Fibroblast of mammary gland (primary cell): Measurements from ENCODE around the gene SBK1.

Experiments
- DNase-seq: peaks from one replicate; pipeline ENCODE4 v3.0.0-alpha.2; 2010; ENCODE audit warnings: low read depth
- H3K4me3 ChIP-seq: 2 replicates; pipeline ENCODE4 v1.5.1; 2011; ENCODE audit warnings: low read depth, mild to moderate bottlenecking, low read length, moderate library complexity; ENCODE audit not compliant: control insufficient read depth
- TF ChIP-seq, protein P1 (sequence below): conservative IDR thresholded peaks from 2 replicates; pipeline ENCODE4 v1.5.1; 2011; ENCODE audit warnings: low read depth, low read length, inconsistent platforms; ENCODE audit not compliant: control insufficient read depth, insufficient read depth

SBK1 gene

DNA sequence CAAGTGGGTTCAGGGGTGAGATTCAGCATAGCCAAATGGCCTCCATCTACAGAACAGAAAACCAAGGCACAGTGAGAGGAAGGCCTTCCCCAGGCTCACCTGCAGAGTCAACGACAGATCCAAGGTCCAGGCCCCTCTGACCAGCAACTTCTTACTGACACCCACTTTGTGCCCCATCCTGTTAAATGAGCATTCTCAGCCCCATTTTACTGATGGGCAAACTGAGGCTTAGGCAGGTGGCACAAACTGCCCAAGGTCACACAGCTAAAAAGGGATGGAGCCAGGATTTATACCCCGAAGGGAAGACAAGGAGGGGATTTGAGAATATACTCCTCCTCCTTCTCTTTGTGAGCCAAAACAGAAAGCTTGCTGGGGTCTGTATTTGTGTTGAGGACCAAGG is 9.3 kb downstream of the SBK1 start:
- TF ChIP-seq, protein P1, sequence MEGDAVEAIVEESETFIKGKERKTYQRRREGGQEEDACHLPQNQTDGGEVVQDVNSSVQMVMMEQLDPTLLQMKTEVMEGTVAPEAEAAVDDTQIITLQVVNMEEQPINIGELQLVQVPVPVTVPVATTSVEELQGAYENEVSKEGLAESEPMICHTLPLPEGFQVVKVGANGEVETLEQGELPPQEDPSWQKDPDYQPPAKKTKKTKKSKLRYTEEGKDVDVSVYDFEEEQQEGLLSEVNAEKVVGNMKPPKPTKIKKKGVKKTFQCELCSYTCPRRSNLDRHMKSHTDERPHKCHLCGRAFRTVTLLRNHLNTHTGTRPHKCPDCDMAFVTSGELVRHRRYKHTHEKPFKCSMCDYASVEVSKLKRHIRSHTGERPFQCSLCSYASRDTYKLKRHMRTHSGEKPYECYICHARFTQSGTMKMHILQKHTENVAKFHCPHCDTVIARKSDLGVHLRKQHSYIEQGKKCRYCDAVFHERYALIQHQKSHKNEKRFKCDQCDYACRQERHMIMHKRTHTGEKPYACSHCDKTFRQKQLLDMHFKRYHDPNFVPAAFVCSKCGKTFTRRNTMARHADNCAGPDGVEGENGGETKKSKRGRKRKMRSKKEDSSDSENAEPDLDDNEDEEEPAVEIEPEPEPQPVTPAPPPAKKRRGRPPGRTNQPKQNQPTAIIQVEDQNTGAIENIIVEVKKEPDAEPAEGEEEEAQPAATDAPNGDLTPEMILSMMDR: no peak
- DNase-seq: no peak
- no peak overlapping the region for H3K4me3 ChIP-seq

DNA sequence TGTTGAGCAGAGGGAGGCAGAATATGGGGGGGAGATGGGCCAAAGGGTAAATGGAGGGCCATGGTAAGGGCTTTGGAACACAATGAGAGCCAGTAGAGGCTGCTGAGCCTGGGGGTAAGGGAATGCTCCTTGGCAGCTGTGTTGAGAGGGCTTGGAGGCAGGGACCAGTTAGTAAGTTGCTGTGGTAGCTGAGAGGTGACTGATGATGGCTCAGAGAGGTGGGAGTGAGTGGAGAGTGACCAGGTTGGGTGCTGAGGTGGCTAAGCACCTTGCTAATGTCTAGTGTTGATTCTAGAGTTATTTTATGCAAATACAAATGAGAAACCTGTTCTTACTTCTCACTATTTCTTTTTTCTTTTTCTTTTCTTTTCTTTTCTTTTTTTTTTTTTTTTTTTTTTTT is 10.8 kb downstream of the SBK1 start:
- TF ChIP-seq, protein P1: no peak
- DNase-seq: no peak
- H3K4me3 ChIP-seq: no peak overlapping the region

DNA sequence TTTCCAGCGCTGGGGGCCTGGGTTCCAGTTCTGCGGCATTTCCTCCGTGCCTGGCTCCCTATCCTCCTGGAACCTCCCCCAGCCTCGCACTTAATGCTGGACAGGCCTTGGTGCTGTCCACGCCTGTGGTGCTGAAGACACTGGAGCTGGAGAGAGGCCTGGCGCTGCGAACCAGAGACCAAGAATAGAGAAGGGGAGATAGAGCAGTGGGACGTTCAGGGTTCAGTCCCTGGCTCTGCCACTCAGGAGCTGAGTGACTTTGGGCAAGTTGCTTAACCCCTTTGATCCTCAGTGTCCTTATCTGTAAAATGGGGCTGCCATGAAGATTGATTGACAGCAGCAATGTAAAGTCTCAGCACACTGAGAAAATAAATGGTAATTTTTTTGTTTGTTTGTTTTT is 11.9 kb downstream of the SBK1 start:
- no peak overlapping the region for H3K4me3 ChIP-seq
- DNase-seq: peak; percentile 38

DNA sequence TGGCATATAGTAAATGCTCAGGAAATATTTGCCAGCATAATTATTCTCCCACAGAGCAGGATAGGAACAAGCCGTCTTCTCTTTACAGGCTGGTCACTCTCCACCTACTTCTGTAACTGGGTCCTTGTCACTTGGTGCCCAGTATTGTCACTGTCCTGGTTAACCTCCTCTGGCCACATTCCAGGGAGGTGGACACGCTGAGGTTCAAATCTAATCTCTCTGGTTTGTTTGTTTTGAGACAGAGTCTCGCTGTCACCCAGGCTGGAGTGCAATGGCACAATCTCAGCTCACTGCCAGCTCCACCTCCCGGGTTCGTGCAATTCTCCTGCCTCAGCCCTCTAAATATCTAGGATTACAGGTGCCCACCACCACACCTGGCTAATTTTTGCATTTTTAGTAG is 15.6 kb downstream of the SBK1 start:
- TF ChIP-seq, protein P1: no peak
- no peak for DNase-seq
- H3K4me3 ChIP-seq: no peak overlapping the region

More for the DNA sequence above, 11.9 kb downstream of the SBK1 start:
- TF ChIP-seq, protein P1: no peak

DNA sequence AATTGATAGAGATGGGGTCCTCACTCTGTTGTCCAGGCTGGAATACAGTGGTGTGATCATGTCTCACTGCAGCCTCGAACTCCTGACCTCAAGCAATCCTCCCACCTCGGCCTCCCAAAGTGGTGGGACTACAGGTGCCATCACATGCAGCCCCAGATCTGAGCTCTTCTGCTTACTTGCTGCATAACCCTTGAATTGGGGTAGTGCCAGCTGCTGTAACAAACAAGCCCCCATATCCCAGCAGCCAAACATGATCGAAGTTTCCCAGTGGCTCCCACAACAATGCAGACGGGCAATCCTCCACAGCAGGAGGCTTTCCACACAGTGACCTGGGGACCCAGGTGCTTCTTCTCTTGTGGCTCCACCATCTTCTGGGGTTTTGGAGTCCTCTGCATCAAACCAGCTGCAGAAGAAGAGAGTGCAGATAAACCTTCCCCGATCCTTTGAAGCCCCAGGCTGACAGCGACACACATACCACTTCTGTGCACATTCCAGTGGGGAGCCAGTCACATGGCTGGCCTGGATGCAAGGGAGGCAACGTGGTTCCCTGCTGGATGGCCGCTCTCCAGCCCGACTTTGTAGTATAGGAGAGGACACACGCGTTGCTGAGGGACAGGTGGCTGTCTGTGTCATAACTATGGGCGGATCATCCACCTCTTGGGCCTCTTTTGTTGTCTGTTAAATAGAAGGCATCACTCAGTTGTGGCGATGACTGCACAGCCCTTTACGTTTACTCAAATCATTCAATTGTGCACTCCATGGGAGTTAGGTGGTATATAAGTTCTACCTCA is 16.7 kb downstream of the SBK1 start:
- TF ChIP-seq, protein P1: no peak

DNA sequence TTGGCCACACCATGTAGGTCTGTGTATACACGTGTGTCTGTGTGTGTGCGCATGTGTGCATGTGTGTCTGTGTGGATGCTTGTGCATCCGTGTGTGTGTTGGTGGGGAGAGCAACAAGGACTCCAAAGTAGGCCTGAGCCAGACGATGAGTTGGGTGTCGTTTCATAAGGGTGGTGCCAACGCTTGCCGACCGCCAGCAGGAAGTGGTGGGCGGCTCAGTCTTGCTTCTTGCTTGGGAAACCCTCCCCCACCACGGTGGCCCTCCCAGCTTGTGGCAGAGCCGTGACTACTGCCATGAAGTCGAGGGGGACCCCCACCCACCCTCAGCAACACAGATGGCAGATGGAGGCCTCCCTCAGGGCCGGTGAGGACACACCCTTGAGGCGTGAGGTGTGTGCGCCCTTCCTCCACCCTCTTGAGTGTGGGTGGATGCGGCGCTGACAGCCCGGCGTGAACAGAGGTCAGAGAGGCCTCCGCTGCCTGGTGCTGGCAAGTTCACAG is 17.5 kb downstream of the SBK1 start:
- TF ChIP-seq, protein P1: no peak
- no peak overlapping the region for H3K4me3 ChIP-seq
- DNase-seq: no peak

More for the DNA sequence above, 16.7 kb downstream of the SBK1 start:
- no peak for DNase-seq
- H3K4me3 ChIP-seq: no peak overlapping the region
